Stimulated activated CD4-positive, alpha-beta T cell treated with anti-CD3 and anti-CD28 coated beads, Interleukin-1b, Interleukin-23, amount 100 ng/mL, for 24 hours (primary cell): Measurements from ENCODE around the gene TMEM115.

Source experiments
- DNase-seq, 4 experiments: peaks; one replicate each; pipeline ENCODE4 v3.0.0-alpha.2; 2020; ENCODE audit warnings: low read depth in 4 of 4, low spot score in 1 of 4

TMEM115 gene

DNA sequence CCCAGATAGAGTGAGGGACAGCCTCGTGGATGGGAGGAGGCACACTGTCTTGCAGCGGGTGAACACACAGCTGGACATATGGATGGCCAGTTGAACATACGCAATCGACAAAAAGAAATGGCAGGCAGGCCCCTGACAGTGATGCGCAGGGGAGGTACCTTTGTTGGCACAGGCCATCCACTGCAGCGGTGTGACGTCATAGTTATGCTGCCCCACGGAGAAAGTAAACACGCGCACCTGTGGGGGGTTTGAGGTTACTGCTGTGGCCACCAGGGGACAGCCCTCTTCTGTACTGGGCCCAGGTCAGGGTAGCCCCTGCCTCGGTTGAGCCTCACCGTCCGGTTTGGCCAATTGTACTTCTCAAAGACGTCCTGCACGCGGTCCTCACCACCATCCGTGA lies 19.4 kb upstream of the TMEM115 start:
- DNase-seq: no peak

DNA sequence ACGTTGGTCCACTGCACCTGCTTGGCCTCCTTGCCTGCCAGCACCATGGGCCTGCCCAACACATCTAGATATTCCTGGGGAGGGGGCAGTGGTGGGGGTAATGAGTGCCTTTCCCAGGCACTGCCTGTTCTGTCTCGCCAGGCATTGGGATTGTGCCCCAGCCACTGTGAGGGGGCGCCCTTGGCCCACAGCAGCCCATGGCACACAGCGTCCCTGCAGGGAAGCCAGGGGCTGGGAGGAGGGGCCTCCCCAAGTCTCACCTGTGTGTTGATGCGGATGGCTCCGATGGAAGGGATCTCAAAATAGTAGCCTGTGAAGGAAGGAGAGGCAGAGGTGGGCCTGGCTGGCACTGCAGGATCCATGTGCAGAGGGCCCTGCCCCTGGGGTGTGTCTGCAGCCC lies 18.7 kb upstream of the TMEM115 start:
- no peak for DNase-seq

DNA sequence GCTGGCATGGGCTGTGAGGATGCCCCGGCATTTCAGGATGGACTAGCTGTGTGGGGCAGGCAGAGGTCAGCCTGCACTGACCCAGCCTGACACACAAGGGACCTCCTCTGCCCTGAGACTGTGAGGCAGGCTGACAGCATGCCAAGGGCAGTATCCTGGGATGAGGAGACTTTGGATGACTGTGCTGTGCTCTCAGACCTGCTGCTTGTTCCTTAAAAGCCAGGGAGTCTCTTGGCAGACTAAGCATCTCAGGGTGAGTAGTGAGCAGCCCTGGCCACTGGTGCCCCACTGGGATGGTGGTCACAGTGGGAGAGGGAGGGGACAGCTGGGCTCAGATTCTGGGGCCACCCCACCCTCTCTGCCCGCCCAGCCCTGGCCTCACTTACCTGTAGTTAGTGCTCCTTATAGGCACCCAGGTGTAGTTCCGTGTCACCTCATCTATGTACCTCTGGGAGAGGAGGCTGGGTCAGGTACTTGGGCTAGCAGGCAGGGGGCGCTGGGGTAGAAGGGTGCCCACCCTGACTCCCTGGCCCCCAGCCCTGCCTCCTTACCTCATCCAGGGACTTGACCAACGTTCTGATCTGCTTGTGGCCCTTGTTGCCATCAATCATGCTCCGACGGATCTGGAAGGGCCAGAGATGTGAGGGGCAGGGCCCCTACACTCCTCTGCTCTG lies 16.1 kb upstream of the TMEM115 start:
- no peak for DNase-seq

DNA sequence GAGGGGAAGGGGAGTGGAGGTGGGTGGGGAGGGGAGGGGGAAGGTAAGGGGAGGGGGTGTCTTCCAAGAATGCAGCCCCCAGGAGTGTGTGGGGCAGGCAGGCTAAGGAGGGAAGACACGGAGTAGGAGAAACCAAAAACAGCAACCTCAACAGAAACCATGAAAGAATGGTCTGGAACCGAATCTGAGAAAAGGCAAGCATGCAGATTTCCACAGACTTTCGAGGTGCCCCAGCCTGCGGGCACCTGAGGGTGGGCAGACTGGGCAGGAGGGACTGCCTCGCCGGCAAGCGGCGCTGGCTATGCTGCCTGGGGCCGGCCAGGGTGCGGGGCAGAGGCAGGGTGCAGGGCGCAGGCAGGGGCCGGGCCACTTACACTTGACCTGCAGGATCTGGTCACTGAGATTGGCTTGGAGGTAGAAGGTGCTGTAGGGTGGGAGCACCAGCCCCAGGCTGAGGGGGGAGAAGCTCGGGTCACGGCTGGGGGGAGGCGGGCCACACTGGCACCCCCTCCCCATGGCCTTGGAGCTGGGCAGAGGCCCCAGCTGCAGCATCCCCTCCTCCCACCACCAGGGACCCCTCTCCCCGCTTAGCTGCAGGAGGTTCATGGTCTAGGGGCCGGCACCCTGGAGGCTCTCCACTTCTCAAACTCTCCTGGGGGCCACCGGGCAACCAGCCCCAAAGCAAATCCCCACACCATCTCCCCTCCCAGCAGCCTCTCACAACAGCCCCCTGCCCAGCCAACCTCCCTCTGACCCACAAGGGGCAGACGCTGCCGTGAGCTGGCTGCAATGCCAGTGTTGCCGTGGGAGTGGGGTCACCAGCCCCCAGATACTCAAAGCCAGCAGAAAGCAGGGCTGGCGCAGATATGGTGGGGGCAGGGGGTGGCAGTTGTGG lies 15.3 kb upstream of the TMEM115 start:
- no peak for DNase-seq

DNA sequence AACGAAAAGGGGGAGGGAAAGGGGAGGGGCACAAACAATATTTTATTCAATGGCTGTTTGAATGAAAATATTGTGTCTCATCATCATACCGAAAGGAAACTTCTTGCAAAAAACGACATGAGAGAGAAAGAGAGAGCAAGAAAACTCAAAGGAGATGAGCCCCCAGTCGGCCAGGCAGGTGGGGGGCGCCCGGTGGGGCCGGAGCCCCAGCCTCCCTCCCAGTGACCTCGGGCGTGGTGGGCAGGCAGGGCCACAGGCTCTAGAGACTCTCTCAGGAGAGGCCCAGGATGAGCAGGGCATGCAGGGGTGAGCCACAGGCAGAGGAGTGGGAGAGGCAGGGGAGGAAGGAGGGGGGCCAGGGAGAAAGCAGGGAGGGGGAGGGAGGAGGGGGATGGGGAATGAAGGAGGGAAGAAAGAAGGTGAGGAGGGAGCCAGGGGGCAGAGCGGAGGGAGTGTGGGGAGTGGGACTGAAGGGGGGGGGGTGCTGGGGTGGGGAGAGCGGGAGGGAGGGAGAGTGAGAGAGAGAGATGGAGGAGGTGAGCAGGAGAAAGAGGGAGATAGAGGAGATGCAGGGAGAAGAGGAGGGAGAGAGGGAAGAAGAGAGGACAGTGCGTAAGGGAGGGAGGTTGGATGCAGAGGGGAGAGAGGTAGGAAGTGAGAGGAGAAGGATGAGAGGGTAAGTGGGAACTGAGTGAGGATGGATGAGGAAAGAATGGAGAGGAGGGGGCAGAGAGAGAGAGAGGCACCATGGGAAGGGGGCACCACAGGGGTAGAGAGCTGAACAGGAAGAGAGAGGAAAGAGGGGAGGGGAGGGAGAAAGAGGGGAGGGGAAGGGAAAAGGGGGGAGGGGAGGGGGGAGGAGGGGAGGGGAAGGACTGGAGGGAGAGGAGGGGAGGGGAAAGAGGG lies 14.1 kb upstream of the TMEM115 start:
- DNase-seq: no peak

DNA sequence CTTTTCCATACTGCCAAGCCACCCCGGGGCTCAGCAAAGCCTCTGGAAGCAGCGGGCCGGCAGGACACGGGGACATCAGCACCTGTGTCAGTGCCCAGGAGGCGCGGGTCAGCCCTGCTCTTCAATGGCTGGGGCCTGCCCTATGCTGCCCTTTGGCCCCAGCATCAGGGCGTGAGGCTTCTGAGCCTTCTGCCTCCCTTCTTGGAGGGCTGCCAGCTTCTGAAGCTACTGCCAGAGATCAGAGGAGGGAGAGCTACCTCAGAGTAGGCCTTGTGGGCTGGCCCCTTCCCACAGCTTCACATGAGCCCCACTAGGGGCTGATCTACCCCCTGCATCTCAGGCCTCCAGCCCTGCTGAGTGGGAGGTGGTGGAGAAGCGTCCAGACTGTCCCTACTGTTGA lies 13.0 kb upstream of the TMEM115 start:
- no peak for DNase-seq

DNA sequence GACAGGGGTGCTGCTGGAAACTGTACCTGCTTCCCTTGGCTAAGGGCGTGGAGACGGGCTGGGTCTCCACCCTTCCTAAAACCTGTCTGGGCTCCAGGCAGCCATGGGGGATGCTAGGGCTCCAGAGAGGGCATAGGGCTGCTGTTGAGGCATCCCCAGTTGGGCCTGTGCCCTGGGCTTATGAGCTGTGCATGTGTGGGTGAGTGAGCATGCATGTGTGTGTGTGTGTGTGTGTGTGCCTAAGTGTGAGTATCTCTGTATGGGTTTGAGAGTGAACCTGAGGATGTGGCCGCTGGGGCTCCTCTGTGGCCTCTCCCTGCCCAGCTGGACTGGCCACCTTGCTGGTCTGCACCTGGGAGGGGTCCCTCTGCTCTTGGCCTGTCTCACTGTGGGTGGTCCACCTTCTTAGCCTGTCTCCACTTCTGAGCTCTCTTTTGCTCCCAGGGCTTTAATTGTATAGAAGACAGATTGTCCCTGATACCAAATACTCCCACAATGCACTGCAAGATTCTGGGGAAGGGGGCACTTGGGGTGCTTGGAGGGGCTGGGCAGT lies 11.9 kb upstream of the TMEM115 start:
- DNase-seq: no peak

DNA sequence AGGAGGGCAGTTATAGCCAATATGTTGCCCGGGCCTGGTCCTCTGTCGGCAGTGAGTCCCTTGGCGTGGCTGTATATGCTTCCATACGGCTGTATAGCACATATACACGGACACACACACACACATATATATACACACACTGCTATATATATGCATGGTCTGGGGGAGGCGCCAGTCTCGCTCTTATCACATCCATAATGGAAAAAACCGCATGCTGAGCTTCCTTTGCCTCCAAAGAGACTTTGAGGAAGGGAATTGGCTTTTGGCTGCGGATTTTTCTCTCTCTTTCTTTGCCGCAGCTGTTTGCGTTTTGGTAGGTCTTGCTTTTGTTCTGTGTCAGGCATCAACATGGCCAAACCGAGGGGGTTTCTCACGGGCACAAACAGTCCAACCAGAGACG lies 11.3 kb upstream of the TMEM115 start:
- no peak for DNase-seq

DNA sequence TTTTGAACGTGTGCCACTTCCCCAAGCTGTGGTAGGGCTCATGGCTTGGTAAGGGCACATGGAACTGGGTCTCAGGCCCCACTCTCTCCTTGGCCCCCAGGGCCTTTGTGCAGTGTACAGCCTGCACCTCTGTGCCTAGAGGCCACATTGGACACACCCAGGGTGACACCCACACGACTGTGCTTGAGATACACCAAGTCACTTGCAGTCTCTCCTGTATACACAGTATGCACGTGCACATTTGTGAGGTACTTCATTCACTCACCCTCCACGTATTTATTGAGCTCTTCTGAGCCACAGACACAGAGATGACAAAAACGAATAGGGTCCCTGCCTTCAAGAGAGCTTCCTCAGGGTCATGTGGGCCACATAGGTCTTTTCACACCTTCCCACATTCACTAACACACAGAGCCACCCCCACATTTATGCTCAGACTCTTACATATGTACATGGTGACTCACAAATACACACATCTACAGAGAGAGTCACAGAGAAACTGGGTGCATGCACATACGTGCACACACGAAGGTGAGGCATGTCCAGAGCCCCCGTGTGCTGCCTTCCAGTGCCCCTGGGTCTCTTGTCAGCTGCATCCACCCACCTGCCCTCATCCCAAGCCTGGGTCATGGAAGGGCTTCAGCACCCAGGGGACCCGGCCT lies 9.8 kb upstream of the TMEM115 start:
- no peak for DNase-seq

DNA sequence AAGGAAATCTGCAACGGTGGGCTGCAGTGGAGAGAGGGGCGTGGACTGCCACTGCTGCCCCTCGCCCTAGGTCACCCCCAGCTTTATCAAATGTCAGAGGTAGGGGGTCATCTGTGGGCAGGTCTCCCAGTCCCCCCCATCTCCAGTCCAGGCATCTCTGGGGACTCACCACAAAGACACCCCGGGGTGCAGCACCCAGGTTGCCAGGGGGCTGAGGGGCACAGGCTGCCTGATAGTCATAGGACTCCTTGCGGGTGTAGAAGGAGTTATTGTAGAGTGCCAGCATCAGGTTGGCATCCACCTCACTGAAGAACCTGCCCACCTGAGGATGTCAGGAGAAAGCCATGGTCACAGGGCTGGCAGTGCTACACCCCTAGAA lies 6.5 kb upstream of the TMEM115 start:
- DNase-seq: no peak

DNA sequence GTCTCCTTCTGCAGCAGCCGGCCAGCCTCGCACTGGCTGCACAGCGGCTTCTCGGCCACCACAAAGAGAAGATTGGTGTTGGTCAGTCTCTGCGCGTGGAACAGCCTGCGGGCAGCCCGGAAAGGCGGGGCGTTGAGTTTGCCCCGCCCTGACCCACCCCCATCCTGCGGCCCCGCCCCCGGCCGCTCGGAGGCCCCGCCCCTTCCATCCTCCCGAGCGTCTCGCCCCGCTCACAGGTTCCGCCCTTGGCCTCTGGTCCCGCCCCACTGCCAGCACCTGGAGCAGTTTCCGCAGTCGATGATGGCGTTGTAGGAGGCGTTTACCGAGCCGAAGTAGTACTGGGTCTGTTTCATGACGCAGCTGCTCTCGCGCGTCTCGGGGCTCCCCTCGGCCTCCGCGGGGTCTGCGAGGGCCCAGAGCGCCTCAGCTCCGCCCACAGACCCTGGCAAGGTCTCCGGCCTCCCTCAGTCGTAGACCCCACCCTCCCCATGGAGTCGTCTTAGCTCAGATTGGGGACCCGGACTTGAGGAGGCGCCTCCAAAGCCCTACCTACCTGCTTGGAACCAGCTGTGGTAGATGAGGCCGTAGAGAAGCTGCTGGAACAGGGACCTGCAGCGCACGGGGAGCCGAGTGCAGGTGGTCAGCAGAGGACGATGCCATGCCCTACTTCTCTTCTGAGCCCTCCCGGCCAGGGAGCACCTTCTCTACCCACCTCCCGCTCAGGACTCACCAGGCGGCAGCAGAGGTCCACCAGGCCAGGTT lies 5.9 kb upstream of the TMEM115 start:
- DNase-seq: peak; percentile 84 to 92 (median 89)

DNA sequence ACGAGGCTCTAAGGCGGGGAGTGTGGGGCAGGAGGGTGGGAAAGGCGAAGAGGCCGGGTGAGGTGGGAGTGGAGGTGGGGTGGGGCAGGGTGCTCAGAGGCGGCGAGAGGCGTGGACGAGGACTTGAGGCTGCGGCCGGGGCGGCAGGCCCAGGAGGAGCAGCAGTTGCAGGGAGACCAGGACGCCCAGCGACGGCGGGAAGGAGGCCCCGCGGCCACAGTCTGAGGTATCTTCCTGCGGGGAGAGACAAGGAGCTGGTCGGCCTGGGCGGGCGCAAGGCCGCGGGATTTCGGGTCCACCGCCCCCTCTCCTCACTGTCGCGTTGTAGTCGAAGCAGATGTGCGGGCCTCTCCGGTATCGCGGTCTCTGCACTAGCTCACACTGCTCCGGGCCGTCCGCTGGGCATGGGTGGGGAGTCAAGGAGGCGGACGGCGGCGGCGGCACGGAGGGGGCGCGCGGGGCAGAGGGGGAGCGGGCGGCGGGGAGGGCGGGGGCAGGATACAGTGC lies 5.3 kb upstream of the TMEM115 start:
- DNase-seq: no peak

DNA sequence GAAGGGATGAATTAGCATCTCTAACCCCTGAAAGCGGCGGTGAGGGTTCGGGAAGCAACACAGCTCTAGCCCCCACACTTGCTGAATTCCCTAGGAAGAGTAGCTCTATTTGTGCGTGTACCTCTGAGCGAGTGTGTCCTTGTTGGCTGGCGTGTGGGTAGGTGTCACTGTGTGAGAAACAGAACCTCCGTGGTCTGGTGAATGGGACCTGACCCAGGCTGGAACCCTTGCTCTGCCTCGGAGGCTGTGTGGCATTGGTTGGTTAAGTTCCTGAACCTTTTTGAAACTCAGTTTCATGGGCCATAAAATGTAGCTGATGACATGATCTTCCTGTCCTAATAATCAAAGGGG lies 414 bp upstream of the TMEM115 start:
- DNase-seq: no peak

DNA sequence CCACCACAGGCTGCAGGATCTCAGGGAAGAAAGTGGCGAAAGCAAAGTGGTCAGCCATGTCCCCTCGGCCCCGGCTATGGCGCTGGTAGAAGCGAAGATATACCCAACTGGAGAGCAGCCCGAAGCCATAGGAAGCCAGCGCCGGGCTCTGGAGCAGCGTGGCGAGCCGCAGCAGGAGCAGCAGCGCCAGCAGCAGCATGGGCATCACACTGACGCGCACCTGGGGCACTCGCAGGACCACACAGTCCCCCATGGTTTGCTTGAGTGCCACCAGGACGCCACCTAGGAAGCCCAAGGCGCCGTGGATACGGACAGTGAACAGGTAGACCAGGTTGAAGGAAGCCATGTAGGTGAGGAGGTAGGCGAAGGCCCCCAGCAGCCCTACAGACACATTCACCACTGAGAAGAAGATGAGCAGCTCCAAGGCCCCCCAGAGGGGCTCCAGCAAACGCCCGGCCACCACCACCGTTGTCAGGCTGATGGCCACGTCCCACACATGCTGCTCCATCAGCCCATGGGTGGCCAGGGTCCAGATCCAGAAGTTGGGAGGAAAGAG lies 888 bp downstream of the TMEM115 start:
- DNase-seq: no peak

DNA sequence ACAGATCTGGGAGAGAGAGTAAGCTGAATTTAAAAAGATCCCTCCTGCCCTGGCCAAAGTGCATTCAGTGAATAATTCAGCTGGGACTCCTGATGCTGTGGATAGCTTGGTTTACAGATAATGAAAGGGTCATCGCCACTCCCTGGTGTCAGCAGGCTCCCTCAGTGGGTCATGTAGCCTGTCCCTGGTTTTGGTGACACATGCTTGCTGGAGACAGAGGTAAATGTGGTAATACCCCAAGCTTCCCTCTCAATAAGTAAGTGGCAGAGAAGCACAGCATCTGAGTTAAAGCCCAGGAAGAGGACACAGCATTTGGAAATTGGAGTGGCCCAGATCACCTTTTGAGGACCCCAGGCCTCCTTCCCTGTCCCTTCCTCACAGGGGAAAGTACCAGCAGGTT lies 1.8 kb downstream of the TMEM115 start:
- no peak for DNase-seq

DNA sequence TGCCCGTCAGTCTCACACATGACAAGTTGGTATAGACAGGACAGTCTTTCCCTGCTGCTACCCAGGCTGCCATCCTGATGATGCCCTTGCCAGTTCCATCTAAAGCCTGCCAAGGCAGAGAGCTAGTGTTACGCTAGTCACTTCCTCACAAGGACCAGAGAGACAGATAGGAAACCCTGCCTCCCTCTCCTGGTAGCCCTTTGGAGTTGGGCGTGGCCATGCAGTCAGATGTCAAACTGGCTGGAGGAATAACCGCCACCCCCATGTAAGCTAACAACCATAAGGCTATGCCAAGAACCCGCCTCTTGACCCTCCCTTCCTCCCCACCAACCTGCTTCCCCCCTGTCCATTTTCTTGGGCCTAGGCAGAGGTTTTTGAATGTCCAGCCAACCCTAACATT lies 2.8 kb downstream of the TMEM115 start:
- DNase-seq: no peak

DNA sequence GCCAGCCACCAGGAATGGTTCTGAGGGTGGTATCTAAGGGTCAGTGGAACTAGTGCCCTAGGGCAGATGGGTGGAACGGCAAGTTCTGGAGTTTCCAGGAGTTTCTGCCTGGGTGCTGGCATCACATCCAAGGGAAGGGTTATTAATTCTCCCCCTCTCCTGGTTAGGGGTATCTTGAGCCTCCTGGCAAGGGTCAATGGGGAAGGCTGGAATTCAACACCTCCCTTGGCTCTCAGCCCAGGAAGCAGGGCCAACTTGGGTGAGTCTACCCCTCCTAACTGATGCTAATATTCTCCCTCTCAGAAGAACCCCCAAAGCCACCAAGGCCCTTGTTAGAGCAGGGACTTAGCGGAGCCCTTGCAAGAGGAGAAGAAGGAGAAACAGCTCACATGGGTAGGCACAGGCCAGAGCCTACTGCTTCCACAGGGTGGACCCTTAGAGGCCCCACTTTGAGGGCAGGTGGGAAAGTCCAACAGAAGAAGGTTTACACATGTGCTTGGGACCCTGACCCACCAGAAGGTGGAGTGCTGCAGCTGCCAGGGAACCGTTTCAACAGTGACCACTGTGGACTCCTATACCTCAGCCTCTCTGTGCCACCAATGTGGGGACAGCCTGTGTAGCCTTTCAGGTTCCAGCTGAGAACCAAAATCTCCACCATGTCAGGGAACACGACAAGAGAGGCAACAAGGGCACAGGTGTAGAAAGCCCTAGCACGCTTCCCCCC lies 3.3 kb downstream of the TMEM115 start:
- no peak for DNase-seq

DNA sequence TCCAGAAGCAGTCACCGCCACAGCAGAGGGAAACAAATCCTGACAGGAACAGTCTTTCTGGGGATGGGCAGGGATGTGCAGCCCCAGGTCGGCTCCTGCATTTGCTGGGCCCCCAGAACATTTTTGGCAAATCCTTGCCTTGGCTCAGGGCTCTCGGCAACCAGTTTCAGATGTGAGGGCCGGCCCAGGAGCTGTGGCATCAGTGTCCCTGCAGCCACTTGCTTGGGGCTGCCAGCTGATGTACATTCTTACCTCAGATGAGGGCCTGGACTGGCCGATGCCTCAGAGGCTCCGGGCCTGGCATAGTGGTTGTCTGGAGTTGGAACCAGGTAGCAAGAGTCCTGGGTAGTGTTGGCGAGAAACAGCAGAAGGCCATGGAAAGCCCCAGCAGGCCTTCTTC lies 4.5 kb downstream of the TMEM115 start:
- no peak for DNase-seq

DNA sequence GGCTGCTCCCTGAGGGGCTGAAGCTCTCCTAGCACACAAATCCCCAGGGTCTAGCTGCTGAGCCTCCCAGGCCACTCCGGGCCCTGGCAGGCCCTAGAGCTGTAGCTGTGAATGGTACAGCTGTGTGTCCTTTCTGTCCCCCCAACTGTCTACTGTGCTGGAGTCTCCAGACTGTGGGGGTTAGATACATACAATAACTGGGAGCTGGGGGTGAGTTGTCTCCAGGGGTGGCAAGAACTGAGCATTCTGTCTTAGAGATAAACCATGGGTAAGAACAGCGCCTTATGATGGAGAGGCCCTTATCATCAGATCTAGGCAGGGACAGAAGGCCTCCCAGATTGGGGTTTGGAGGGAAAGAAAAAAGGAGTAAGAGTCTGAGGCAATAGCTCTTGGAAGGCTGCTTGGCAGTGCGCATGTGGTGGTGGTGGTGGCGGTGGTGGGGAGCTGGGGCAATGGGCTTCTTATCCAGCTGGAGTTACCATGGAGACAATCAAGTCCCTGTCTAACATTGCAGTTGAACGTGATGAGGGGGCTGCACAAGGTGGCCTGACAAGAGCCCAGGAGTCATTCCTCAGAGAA lies 5.0 kb downstream of the TMEM115 start:
- no peak for DNase-seq
